ENCODE data around the gene LIPG. TPM values are rescaled to one million over a fixed set of nuclear protein-coding genes. Genes with fewer than 3 reads are reported as not detected.

LIPG gene
- total and polyA plus RNA-seq, 9 of the 15 experiments (the other 6 are each of a cell fraction or from before 2014, with no cell fraction given) = 0.76 to 1.8 (median 1.3) TPM

DNA sequence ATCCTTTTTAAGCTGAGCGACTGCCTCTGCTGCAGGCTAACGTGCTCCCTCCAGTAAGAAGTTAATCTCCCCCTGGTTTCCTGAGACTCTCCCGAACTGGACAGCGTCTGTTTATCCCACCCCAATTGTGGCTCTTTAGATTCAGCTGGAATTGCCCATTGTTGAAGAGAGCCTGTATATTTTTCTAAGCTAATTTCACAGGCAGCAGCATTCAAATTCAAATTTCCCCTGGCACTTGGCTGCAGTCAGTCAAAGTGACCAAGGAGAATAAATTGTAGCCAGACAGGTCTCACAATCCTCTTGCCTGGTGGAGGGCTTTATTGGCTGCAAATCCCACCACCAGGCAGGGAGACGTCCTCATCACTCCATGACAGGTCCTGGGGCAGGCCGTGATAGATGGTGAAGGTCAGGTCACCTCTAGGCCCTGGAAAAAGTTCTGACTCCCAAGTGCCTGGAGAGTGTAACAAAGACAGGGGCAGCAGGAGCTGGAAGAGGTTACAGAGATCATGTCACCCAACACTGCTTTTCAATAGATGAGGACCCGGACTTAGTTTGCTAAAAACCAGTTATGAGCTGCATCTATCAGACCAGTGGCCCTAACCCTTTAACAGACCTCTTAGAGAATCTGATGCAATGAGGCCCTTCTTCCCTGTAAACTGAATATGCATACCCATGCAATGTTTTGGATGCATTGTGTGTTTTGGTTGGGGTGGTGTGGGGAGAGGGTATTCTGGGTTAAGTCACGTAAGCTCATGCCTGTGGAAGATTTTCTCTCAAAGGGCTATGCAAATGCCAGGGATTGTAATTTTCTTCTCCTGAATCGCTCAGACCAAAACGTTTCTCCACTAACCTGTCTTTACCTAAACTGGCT is 42.5 kb upstream of the LIPG start (continued):
- TF ChIP-seq, protein P1, sequence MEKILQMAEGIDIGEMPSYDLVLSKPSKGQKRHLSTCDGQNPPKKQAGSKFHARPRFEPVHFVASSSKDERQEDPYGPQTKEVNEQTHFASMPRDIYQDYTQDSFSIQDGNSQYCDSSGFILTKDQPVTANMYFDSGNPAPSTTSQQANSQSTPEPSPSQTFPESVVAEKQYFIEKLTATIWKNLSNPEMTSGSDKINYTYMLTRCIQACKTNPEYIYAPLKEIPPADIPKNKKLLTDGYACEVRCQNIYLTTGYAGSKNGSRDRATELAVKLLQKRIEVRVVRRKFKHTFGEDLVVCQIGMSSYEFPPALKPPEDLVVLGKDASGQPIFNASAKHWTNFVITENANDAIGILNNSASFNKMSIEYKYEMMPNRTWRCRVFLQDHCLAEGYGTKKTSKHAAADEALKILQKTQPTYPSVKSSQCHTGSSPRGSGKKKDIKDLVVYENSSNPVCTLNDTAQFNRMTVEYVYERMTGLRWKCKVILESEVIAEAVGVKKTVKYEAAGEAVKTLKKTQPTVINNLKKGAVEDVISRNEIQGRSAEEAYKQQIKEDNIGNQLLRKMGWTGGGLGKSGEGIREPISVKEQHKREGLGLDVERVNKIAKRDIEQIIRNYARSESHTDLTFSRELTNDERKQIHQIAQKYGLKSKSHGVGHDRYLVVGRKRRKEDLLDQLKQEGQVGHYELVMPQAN (IDR thresholded peaks at IDR 0.05; ENCODE audit: borderline replicate concordance) = no peak
- TF ChIP-seq FOXA1 (IDR thresholded peaks at IDR 0.05; ENCODE audit: borderline replicate concordance) = no peak
- no peak for TF ChIP-seq ZNF282 (CRISPR knock-in tag; IDR thresholded peaks at IDR 0.05)
- TF ChIP-seq, protein P2, sequence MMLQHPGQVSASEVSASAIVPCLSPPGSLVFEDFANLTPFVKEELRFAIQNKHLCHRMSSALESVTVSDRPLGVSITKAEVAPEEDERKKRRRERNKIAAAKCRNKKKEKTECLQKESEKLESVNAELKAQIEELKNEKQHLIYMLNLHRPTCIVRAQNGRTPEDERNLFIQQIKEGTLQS (IDR thresholded peaks at IDR 0.05) = peak; percentile 70; the same call in 1 of the 2 replicates
- TF ChIP-seq, protein P2 (CRISPR knock-in tag; conservative IDR thresholded peaks at IDR 0.05) = no peak
- 0 out of 2 replicates have a peak, but pooled peaks have one; percentile 27 for TF ChIP-seq ZNF584 (CRISPR knock-in tag; IDR thresholded peaks at IDR 0.05; ENCODE audit: low read depth)
- TF ChIP-seq, protein P3, sequence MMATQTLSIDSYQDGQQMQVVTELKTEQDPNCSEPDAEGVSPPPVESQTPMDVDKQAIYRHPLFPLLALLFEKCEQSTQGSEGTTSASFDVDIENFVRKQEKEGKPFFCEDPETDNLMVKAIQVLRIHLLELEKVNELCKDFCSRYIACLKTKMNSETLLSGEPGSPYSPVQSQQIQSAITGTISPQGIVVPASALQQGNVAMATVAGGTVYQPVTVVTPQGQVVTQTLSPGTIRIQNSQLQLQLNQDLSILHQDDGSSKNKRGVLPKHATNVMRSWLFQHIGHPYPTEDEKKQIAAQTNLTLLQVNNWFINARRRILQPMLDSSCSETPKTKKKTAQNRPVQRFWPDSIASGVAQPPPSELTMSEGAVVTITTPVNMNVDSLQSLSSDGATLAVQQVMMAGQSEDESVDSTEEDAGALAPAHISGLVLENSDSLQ (IDR thresholded peaks at IDR 0.05) = 0 out of 2 replicates have a peak, but pooled peaks have one; percentile 4
- TF ChIP-seq NR2C2 (CRISPR knock-in tag; IDR thresholded peaks at IDR 0.05) = no peak
- peak; percentile 17; the same call in 1 of the 2 replicates for TF ChIP-seq NR2C2 (tag; IDR thresholded peaks at IDR 0.05)
- no peak for TF ChIP-seq ZNF124 (CRISPR knock-in tag; IDR thresholded peaks at IDR 0.05)
- TF ChIP-seq, protein P4, sequence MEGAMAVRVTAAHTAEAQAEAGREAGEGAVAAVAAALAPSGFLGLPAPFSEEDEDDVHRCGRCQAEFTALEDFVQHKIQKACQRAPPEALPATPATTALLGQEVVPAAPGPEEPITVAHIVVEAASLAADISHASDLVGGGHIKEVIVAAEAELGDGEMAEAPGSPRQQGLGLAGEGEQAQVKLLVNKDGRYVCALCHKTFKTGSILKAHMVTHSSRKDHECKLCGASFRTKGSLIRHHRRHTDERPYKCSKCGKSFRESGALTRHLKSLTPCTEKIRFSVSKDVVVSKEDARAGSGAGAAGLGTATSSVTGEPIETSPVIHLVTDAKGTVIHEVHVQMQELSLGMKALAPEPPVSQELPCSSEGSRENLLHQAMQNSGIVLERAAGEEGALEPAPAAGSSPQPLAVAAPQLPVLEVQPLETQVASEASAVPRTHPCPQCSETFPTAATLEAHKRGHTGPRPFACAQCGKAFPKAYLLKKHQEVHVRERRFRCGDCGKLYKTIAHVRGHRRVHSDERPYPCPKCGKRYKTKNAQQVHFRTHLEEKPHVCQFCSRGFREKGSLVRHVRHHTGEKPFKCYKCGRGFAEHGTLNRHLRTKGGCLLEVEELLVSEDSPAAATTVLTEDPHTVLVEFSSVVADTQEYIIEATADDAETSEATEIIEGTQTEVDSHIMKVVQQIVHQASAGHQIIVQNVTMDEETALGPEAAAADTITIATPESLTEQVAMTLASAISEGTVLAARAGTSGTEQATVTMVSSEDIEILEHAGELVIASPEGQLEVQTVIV (CRISPR knock-in tag; IDR thresholded peaks at IDR 0.05; ENCODE audit: borderline replicate concordance) = no peak
- peak; percentile 88 for TF ChIP-seq CEBPG (CRISPR knock-in tag; IDR thresholded peaks at IDR 0.05)
- TF ChIP-seq CEBPG (tag; conservative IDR thresholded peaks at IDR 0.05 in 1 of 2, IDR thresholded peaks at IDR 0.05 in 1 of 2) = peak in 1 of 2 experiments; percentile 80; a peak in 2 of 4 replicates

Data from K562 (cell line).